C4-2B (cell line): Measurements from ENCODE around the gene SEMG2.

Experiments used
- ZFX ChIP-seq: fragments of 450-650 bp; IDR thresholded peaks from 2 replicates; pipeline ENCODE4 v1.6.1; 2017
- TF ChIP-seq, protein P1 (sequence below): fragments of 450-650 bp; conservative IDR thresholded peaks from 2 replicates; pipeline ENCODE4 v1.5.1; 2017; ENCODE audit warnings: mild to moderate bottlenecking

DNA sequence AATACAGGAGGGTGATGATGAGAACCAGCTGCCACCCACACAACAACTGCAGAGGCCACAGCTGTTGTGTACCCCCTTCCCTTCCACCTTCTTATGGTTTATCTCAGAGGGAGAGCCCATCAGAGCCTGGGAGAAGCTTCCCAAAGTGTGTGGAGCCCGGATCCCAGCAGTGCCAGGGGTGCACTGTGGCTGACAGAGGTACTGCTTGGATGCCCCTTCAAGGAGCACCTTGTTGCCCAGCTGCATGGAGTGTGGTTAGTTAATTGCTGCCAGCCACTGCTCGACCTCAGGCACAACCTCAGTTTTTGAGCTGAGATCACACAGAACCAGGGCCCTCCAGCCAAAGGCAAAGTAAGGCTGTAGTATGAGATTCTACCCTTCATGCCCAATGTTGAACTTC, 33.5 kb upstream of the SEMG2 start:
- TF ChIP-seq, protein P1, sequence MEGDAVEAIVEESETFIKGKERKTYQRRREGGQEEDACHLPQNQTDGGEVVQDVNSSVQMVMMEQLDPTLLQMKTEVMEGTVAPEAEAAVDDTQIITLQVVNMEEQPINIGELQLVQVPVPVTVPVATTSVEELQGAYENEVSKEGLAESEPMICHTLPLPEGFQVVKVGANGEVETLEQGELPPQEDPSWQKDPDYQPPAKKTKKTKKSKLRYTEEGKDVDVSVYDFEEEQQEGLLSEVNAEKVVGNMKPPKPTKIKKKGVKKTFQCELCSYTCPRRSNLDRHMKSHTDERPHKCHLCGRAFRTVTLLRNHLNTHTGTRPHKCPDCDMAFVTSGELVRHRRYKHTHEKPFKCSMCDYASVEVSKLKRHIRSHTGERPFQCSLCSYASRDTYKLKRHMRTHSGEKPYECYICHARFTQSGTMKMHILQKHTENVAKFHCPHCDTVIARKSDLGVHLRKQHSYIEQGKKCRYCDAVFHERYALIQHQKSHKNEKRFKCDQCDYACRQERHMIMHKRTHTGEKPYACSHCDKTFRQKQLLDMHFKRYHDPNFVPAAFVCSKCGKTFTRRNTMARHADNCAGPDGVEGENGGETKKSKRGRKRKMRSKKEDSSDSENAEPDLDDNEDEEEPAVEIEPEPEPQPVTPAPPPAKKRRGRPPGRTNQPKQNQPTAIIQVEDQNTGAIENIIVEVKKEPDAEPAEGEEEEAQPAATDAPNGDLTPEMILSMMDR, result no peak
- no peak for TF ChIP-seq ZFX
